Medulla oblongata (tissue), 1 donor: ENCODE data around the gene SGCD.

ENCODE experiments used
- DNase-seq: peaks from one replicate; pipeline ENCODE4 v3.0.0-alpha.2; 2015; ENCODE audit errors: extremely low spot score

Gene SGCD

DNA sequence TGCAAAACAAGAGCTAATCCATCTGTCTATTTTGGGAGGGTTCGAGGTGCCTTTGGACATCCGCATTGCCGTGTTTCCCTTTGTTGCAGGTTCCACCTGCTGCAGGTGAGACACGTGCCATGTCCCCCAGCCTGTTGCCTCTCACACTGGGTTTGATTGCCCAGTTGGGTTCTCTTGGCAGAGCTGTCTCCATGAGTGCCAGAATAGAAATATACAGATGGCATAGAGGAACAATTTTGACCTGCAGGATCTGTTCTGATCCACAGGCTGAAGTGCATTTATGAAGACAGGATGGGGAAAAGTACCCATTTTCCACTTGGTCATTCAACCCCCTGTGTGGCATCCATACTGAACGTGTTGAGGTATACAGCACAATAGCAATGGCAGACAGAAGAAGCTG, 178.1 kb downstream of the SGCD start:
- no peak for DNase-seq

DNA sequence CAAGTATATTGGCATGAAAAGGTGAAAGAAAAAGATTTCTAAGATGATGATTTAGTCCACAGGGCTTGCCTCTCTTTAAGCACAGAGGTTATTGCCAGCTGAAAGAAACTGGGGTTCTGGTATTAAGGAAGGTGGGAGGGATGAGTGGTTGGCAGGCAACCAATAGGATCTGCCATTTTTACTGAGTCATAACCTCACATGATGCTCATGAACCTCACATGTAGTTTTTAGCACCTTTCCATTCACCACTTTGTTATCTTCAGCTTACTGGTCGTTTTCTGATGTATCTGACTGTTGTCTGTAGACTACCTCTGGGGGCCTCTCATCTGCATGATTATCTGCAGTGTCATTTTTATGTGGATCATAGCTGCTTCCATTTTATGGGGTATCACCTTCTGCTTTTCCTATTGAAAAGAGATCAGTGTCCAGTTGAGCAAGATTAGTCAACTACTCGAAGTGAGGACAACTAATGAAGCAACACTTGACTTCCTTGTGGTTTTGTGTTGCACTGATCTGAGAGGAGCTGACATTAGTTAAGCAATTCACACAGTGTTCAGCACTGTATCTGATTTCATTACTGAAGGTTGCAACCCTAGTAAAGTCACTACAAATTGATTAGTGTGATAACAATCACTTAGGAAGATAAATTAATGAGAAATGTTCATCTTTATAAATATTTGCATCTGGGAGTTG, 186.3 kb downstream of the SGCD start:
- DNase-seq: no peak

DNA sequence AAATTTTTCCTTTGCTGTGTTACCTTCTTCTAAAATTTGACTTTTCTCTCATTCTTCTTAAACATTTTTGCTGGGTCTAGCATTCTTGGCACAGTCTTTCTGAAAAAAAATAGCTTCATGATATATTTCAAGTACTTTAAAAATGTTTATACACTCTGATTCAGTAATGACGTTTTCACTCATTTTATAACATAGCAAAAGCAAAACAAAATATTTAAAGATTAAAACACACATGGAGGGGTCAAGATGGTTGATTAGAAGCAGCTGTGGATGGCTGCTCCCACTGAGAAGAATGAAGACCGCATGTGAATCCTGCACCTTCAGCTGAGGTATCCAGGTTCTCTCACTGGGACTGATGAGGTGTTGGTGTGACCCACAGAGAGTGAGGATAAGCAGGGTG, 188.2 kb downstream of the SGCD start:
- no peak for DNase-seq

DNA sequence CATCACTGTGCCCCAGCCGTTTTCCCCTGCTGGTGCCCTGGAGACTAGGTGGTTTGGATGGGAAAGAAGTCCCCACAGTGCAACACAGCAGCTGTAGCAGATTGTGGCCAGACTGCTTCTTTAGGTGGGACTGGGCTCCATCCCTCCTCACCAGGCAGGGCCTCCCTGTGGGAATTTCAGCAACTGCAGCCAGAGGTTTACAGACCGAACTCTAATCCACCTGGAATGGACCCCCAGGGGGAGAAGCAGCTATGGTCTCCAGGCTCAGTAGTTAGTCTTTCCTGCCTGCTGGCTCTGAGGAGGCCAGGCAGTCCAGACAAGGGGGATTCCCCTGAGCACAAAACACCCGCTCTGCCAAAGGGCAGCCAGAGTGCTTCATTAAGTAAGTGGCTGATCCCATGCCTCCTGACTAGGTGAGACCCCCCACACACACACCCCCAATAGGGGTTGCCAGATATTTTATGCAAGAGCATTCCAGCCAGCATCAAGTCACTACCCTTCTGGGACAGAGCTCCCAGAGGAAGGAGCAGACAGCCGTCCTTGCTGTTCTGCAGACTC, 188.9 kb downstream of the SGCD start:
- no peak for DNase-seq

DNA sequence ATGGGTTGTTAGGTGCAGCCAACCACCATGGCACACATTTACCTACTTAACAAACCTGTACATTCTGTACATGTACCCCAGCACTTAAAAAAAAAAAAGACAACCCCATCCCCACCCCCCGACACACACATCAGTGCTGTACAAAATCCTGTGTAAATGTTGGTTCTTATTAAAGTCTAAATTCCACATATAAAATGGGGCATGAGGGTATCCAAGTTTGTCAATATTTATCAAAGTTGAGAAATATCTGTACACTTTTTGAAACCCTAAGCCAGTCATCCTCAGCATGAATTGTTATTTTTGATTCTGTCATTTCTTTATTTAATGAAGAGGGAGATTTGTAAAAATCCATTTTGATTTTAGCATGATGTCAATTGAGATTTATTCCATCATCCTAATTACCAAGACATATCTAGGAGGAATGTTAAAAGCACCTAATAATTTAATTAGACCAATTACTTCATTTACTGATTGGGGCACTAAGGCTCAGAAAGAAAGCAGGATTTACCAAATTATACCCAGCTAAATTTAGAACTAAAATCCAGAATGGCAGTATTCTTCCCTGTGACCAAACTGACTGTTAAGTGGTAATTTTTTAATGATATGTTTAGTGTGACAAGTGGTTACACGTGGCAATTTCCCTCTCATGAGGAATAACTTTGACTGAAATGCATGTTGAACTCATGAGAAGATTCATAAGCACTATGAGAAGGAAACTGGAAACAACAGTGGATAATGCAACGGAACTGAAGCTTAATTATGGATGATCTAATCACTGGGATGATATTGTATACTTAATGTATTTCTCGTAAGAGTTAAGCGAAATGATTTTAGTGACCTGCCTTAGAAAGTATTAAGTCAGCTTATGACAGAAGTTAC, 195.9 kb downstream of the SGCD start:
- DNase-seq: no peak

DNA sequence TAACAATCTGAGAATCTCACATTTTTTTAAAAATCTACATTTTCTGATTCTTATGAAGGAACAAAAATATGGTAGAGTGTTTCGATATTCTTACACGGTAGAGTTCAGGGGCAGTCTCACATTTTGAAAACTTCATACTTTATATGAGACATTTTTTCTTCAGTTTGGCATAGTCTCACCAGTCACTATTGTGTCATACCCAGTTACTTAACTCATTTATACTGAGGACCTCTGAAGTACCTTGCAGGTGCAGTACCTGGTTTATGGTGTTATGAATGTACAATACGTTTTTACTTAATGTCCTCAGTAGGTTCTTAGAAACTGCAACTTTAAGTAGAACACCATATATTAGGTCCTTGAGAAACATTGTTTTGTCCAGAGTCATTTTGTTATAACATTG, 196.6 kb downstream of the SGCD start:
- no peak for DNase-seq

DNA sequence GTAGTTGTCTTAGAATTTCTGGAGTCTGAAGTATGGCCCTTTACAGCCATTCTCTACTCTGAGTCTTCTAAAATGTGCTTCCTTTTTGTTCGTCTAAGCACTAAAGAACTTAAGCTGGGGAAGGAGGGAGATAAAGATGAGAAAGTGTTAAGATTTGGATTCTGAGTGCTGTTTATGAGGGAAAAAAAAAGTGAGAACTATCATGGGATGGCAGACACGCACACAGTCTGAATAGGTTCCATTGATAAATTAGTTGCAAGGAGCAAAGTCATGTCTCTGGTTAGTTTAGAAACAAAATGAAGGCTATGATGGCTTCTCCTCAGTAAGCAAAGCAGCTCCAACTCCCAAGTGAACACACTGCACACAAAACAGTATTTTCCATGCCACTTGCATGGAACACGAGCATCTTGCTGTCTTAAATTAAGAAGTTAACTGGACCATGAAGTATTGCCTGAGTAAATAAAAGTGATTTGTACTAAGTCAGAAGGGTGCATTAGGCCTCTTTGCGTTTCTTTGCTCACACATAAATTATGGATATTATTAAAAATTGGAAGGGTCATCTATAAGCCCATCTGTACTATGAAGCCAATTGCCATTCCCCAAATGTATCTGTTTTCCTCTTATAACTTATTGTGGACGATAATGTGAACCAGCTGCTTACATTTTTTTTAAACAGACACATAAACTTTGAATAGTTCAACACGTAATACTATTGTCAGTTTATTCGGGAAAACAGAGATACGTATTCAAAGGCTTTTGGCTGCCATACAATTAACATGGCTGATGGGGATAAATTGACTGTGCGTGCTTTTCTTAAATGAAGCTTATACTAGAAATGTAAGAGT, 199.3 kb downstream of the SGCD start:
- no peak for DNase-seq

DNA sequence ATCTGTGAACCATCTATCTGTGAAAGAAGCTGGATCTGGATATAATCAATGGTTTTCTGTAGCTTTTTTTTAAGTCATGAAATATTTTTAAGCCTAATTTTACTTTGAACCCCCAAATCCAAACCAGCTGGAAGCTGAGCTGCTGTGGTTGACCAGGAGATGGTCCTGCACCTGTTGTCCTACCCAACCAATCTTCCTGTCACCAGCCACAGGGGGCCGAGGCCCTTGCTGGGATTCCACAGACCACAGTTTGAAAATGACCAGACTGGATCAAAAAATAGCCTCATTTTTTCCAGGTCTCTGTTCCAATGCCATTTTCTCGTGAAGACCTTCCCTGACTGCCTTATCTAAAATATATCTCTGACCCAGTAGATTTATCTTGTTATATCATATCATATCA, 200.6 kb downstream of the SGCD start:
- no peak for DNase-seq

DNA sequence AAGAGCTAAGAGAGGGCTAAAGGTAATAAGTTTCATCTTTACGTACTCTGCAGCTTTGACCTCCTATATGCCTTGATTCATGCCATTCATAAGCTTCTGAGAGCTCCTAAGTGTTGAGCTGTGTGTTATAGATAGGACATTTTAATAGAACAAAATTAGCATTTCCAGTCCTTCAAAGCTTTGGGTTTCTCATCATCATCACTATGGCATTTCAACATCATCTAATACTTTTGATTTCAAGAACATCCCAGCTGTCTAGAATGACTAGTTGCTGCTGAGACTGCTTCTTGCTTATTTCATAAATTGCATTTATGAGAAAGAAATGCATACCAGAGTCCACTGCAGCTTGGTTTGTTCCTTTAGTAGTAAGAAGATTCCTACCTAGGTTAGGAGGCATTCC, 201.7 kb downstream of the SGCD start:
- no peak for DNase-seq

DNA sequence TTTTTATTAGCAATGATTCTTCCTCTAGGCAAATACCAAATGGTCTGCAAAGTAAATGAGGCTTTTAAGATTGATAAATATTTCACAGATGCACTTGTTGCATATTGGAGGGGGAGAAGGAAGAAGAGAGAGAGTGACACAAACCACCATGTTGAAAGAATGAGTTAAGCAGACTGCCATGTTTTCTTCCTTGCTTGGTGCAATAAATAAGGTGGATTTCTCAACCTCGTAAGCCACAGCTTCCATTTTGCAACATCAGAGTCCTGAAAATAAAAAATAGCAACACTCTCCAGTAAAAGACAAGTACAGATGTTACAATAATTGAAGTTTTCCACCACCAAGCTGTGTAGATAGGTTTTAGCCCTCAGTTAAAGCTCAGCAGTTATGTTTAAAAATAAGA, 202.9 kb downstream of the SGCD start:
- DNase-seq: no peak

DNA sequence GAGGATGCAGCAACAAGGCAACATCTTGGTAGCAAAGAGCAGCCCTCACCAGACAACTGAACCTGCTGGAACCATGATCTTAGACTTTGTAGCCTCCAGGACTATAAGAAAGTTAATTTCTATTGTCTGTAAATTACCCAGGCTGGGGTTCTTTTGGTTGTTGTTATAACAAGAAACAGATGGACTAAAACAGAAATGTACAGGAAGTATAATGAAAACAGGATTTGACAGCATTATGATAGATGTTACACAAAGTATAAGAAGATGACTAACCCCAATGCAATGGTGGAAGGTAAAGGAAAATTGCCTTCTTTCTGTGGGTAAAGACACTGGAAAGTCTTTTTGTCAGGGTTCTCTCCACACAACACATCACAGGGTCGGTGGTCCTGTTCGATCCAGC, 204.2 kb downstream of the SGCD start:
- DNase-seq: no peak

DNA sequence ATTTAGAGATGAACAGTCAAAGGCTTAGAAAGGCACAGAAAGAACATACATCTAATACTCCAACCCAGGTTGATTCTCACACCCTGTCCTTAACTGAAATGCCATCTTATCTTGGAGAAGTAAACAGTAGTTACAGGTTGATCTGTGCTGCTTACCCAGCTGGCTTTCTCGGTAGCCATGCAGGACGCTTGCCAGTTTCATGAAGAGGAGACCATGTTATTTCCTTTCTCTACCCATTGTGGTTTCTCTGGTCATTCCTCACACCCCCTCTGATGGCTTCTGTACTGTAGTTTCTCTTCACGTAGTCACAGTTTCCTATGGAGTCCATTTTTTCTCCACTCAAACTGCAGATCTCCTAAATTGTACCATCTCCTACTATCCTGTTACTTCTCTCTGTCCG, 206.0 kb downstream of the SGCD start:
- no peak for DNase-seq

DNA sequence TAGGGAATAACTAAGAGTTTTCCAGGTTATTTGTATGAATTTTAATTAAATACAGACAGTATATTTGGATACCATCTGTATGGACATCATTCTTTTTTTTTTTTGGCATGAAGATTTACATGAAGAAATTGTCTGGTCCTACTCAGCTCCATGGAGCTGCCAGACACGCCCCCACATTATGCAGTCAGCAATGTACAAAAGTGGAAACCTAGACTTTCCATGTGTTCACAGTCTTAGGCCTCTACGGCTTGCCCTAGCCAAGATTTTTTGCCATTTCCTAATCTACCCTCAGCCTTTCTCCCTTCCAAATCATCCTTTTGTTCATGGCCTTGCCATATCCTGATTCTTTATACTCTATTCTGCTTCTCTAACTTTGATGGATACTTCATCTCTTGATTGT, 207.1 kb downstream of the SGCD start:
- DNase-seq: no peak

DNA sequence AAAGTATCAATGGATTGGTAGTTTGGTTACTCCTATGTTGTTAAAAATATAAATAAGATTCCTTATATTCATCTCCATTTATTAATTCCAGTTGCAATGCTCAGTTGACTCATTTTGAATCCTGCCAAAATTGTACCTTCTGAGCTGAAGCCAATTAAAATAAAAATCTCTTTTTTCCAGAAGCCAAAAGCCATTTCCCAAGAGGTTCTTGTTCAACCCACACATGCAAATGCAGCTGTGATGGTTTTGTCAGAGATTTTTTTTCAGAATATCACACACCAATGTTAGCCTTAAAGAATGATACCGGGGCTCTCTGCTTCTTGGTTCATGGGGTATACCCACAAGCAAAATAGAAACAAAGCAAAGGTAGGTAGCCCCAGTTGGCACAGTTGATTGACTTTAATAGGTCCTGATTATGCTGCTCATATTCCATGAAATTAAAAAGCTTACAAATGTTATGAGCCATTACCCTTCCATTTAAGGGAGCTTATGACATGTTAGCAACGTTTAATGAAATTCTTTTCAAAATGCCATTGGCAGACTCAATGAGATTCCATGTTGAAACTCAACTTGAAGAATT, 208.0 kb downstream of the SGCD start:
- no peak for DNase-seq

DNA sequence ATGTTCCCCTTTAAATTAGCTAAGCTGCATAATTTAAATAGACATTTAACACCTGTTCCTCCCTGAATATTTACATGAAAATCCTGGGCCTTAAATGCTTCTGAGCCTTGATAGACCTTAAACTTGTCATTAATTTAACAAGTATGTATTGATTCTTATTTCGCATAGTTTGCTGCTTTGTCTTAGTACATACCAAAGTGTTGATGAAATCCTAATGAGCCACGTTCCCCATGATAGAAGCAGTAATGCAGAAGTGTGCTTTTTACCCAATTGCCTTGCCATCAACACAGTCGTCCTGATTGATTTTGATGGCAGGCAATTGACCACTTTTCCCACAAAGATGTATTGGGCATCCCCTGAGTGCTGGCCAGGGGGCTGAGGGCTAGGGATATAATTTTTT, 213.5 kb downstream of the SGCD start:
- DNase-seq: no peak

DNA sequence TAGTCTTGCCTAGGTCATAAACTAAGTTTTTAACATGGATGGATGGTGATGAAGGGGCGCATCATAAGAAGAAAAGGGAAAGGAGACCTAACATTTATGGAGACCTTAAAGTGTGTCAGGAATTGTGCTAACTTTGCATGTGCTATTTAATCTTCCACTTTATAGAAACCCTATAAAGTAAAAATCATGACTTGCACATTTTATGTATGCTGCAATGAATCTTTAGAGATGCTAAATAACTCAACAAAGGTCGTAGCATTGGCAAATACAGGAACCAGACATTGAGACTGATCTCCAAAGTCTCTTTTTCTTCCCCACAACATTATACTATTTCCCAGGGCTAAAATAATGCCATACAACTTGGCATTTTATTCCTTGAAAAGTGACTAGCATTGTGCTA, 214.6 kb downstream of the SGCD start:
- no peak for DNase-seq

DNA sequence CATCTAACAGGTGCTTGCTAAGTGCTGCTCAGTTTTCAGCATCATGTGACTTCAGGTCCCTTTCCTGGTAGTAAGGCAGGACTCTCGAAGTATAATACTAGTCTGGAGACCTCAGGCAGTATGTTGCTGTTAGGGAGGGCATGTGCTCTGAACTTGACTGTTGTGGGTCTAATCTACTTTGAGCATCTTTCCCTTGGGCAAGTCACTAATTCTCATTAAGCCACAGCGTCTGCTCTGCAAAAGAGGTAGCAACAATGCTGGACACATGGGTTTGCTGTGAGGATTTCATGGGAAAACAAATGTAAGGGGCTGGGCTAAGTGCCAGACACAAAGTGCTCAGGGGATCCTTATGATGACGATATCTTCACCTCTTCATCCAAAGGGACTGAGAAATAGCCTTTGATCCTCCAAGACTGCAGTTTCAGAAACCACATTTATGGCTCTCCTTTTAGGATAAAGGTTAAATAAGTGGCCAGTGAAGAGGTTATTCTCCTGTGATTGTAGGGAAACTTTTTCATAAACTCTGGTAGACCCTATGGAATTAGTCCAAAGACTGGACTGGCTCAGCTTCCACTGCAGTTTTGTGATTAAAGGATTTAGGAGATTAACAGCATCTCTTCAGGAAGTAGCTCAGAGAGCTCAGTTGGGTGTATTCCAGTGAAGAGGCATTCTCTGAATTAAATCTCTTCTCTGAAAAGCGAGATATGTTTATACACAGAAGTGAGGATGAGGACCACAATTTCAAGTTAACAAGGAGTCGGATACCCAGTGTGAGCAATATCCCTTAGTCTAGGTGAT, 216.6 kb downstream of the SGCD start:
- no peak for DNase-seq

DNA sequence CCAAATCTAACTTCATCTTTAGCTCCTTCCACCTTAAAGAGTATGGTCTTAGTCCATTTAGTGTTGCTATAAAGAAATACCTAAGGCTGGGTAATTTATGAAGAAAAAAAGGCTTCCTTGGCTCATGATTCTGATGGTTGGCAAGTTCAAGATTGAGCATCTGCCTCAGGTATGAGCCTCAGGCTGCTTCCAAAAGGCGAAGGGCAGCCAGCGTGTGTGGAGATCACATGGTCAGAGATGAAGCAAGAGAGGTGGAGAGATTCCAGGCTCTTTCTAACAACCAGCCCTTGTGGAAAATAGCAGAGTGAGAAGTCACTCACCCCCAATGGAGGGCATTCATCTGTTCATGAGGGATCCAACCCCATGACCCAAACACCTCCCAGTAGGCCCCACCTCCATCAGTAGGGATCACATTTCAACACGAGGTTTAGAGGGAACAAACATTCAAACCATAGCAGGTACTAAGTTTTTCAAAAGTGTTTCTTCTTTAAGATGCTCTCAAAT, 225.9 kb downstream of the SGCD start:
- no peak for DNase-seq

DNA sequence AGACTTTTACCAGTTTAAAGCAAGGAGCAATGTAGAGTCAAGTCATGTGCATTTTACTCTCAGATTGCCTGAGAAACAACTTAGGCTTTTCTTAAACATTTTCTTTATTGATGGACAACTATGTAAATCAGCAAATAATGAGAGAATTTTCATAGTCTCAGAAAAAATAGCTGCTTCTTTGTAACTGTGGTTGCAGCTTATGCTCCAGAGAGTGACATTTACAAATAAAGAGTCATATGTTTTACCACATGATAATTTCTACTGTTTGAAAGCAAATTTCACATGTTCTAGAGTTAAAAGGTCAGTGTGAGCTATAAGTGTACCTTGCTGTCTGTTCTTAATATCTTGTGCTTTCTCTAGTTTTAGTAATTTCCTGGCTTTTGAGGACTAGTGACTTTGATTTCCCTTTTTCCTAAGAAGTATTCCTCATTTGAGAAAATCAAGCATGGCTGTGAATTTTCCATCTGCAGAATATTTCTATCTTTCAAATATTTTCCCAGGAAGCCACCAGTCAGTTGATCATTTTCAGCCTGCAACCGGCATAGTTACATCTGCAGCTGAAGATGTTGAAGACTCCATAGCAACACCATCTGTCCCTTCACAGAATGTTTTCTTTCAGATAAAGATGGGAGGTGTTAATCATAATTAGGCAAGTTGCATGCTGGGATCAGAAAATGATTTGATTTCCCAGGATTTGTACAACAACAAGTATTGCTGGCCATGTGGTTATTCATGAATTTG, 229.9 kb downstream of the SGCD start:
- no peak for DNase-seq

DNA sequence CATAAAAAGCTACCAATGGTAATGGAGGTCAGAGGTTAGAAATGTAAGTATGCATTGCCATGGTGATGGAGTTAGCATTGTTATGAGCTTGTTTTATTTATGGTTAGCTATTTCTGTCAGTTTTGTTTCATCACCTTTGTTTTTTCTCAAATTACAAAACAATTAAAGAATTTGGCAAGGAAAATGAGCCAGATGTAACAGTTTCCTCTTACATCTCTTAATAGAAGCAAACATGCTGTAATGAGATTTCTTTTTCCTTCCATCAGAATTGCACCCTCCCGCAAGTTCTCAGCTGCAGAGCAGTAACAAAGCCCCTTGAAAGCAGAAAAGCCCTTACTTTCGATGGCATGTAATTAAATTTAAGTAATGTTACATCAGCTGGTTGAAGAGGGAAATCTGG, 233.0 kb downstream of the SGCD start:
- no peak for DNase-seq
